ENCODE measurements around the gene LITAFD. TPM values are rescaled to one million over a fixed set of nuclear protein-coding genes. Genes with fewer than 3 reads are reported as not detected.

Gene LITAFD
- total RNA-seq, 1 donor from 2014 or later, result not detected

GRCh38 chr16:8846401-8846932, 35.7 kb upstream of the LITAFD start:
- DNase-seq (ENCODE audit: low spot score in 2 of 2, unreplicated experiment in 2 of 2), result no peak
- peaks cover 5% of the 10 kb centered on the region for H3K4me1 Mint-ChIP-seq
- no peaks in the 10 kb centered on the region for H3K9me3 Mint-ChIP-seq
- peaks cover 37% of the 10 kb centered on the region for H3K36me3 Mint-ChIP-seq
- no peak overlapping the region for H3K4me3 Mint-ChIP-seq
- TF ChIP-seq CTCF (IDR thresholded peaks at IDR 0.05; ENCODE audit: unreplicated experiment), result no peak
- no peaks in the 10 kb centered on the region for H3K27me3 Mint-ChIP-seq (ENCODE audit: low read depth)
- no peak overlapping the region for H3K27ac Mint-ChIP-seq

- no peak overlapping the region for H3K4me3 Mint-ChIP-seq
- peaks cover 3% of the 10 kb centered on the region for H3K4me1 Mint-ChIP-seq
- H3K9me3 Mint-ChIP-seq, result no peaks in the 10 kb centered on the region
- no peak for TF ChIP-seq CTCF (IDR thresholded peaks at IDR 0.05; ENCODE audit: unreplicated experiment)
- no peak for DNase-seq (ENCODE audit: low spot score in 2 of 2, unreplicated experiment in 2 of 2)
- no peak overlapping the region for H3K27ac Mint-ChIP-seq
- no peaks in the 10 kb centered on the region for H3K27me3 Mint-ChIP-seq (ENCODE audit: low read depth)
- H3K36me3 Mint-ChIP-seq, result peaks cover 38% of the 10 kb centered on the region
Observed at GRCh38 chr16:8847145-8847544, 35.0 kb upstream of the LITAFD start.

- no peak for DNase-seq (ENCODE audit: low spot score in 2 of 2, unreplicated experiment in 2 of 2)
- H3K4me1 Mint-ChIP-seq, result no peaks in the 10 kb centered on the region
- no peaks in the 10 kb centered on the region for H3K27me3 Mint-ChIP-seq (ENCODE audit: low read depth)
- H3K36me3 Mint-ChIP-seq, result peaks cover 33% of the 10 kb centered on the region
- no peak overlapping the region for H3K27ac Mint-ChIP-seq
- H3K9me3 Mint-ChIP-seq, result no peaks in the 10 kb centered on the region
- TF ChIP-seq CTCF (IDR thresholded peaks at IDR 0.05; ENCODE audit: unreplicated experiment), result no peak
- H3K4me3 Mint-ChIP-seq, result no peak overlapping the region
Observed at GRCh38 chr16:8847623-8848022, 34.5 kb upstream of the LITAFD start.

- Mint-ChIP-seq H3K36me3 (peaks cover 34% of the 10 kb centered on the region), H3K9me3 (no peaks in the 10 kb centered on the region), H3K27ac (peak overlapping the region; percentile 16), H3K4me3 (no peak overlapping the region), H3K4me1 (no peaks in the 10 kb centered on the region), H3K27me3 (ENCODE audit: low read depth) (no peaks in the 10 kb centered on the region)
- no peak for DNase-seq (ENCODE audit: low spot score in 2 of 2, unreplicated experiment in 2 of 2)
- no peak for TF ChIP-seq CTCF (IDR thresholded peaks at IDR 0.05; ENCODE audit: unreplicated experiment)
Observed at GRCh38 chr16:8848231-8848938, 33.8 kb upstream of the LITAFD start.

GRCh38 chr16:8848939-8849391, 33.2 kb upstream of the LITAFD start:
- no peak for TF ChIP-seq CTCF (IDR thresholded peaks at IDR 0.05; ENCODE audit: unreplicated experiment)
- Mint-ChIP-seq H3K9me3 (no peaks in the 10 kb centered on the region), H3K36me3 (peaks cover 32% of the 10 kb centered on the region), H3K4me3 (no peak overlapping the region), H3K27me3 (ENCODE audit: low read depth) (no peaks in the 10 kb centered on the region), H3K27ac (no peak overlapping the region), H3K4me1 (no peaks in the 10 kb centered on the region)
- no peak for DNase-seq (ENCODE audit: low spot score in 2 of 2, unreplicated experiment in 2 of 2)
